PC-9 (cell line): ENCODE results near the gene SSR2. TPM values are rescaled to one million over a fixed set of nuclear protein-coding genes. Genes with fewer than 3 reads are reported as not detected.
A peak's percentile ranks its signal among the peaks of the same experiment; 100 is the strongest.

Experiments
- BruUV-seq: library from RNA; stranded (reverse); fragments of 400-500 nt; replicated peaks from 2 replicates; lab custom pipeline; 2021; lab: Mats Ljungman, UMichigan
- CTCF ChIA-PET: fragments of 300-600 bp; sonication (Branson Sonifier 250); formaldehyde crosslinking; loops from one replicate; lab custom pipeline; 2022; ENCODE audit warnings: antibody characterized with exemption; lab: Charles Lee
- POLR2A ChIA-PET: fragments of 300-600 bp; sonication (Branson Sonifier 250); formaldehyde crosslinking; loops from one replicate; lab custom pipeline; 2022; ENCODE audit warnings: antibody characterized with exemption; ENCODE audit not compliant: unreplicated experiment; lab: Charles Lee
- DNase-seq, 2 experiments: peaks; one replicate each; pipeline versions ENCODE4 v3.0.0 to v3.0.0-alpha.2; 2015 to 2022; ENCODE audit warnings: mixed read lengths in 1 of 2
- H2AFZ ChIP-seq: fragments of 200-600 bp; sonication (generic); 2 replicates; pipeline ENCODE4 v1.8.1; 2017; ENCODE audit warnings: antibody characterized with exemption
- H3F3A ChIP-seq: fragments of 200-600 bp; sonication (generic); 2 replicates; pipeline ENCODE4 v1.8.1; 2017; ENCODE audit warnings: antibody characterized with exemption, mild to moderate bottlenecking, low read depth; ENCODE audit not compliant: insufficient read depth
- H3K27ac ChIP-seq: fragments of 200-600 bp; sonication (generic); 2 replicates; pipeline ENCODE4 v1.6.1; 2016; ENCODE audit warnings: mixed run types
- H3K27me3 ChIP-seq: fragments of 200-600 bp; sonication (generic); 2 replicates; pipeline ENCODE4 v1.6.1; 2016; ENCODE audit warnings: low read depth, mixed run types; ENCODE audit not compliant: insufficient read depth
- H3K36me3 ChIP-seq: fragments of 200-600 bp; sonication (generic); 2 replicates; pipeline ENCODE4 v1.6.1; 2016; ENCODE audit warnings: low read depth, mixed run types
- H3K4me1 ChIP-seq: fragments of 200-600 bp; sonication (generic); replicated peaks from 2 replicates; pipeline ENCODE4 v1.6.1; 2016; ENCODE audit warnings: mixed run types; ENCODE audit not compliant: insufficient read depth
- H3K4me2 ChIP-seq: fragments of 200-600 bp; sonication (generic); 2 replicates; pipeline ENCODE4 v1.6.1; 2017; ENCODE audit warnings: mixed run types
- H3K4me3 ChIP-seq: fragments of 200-600 bp; sonication (generic); 2 replicates; pipeline ENCODE4 v1.6.1; 2016; ENCODE audit warnings: mixed run types
- H3K79me2 ChIP-seq: fragments of 200-600 bp; sonication (generic); 2 replicates; pipeline ENCODE4 v1.6.1; 2017; ENCODE audit warnings: low read depth, mixed run types
- H3K9me2 ChIP-seq: fragments of 200-600 bp; sonication (generic); 2 replicates; pipeline ENCODE4 v1.8.1; 2017; ENCODE audit warnings: mild to moderate bottlenecking; ENCODE audit not compliant: insufficient read depth
- H3K9me3 ChIP-seq: fragments of 200-600 bp; sonication (generic); 2 replicates; pipeline ENCODE4 v1.8.1; 2016; ENCODE audit warnings: low read depth; ENCODE audit not compliant: insufficient read depth
- H4K20me1 ChIP-seq: fragments of 200-600 bp; sonication (generic); 2 replicates; pipeline ENCODE4 v1.8.1; 2017; ENCODE audit not compliant: insufficient read depth
- EZH2 ChIP-seq: fragments of 200-600 bp; sonication (generic); IDR thresholded peaks from 2 replicates; pipeline ENCODE4 v1.8.0; 2017; ENCODE audit warnings: antibody characterized with exemption, low read depth
- intact Hi-C: fragments of 100-400 bp; cut with micrococcal nuclease; formaldehyde crosslinking; loops from one replicate; pipeline ENCODE4 v1.10.0; 2022; ENCODE audit not compliant: unreplicated experiment
- total RNA-seq: library from RNA; stranded (reverse); gene quantifications from 2 replicates; pipeline ENCODE4 v1.2.3, GENCODE V29; 2021
- TF ChIP-seq, protein P1 (sequence below): fragments of 200-600 bp; sonication (generic); conservative IDR thresholded peaks from 2 replicates; pipeline ENCODE4 v1.6.1; 2017; ENCODE audit warnings: mixed run types, antibody characterized with exemption, mild to moderate bottlenecking, moderate library complexity

SSR2 gene
- total RNA-seq, 1 experiment from 2014 or later, result 196 TPM

DNA sequence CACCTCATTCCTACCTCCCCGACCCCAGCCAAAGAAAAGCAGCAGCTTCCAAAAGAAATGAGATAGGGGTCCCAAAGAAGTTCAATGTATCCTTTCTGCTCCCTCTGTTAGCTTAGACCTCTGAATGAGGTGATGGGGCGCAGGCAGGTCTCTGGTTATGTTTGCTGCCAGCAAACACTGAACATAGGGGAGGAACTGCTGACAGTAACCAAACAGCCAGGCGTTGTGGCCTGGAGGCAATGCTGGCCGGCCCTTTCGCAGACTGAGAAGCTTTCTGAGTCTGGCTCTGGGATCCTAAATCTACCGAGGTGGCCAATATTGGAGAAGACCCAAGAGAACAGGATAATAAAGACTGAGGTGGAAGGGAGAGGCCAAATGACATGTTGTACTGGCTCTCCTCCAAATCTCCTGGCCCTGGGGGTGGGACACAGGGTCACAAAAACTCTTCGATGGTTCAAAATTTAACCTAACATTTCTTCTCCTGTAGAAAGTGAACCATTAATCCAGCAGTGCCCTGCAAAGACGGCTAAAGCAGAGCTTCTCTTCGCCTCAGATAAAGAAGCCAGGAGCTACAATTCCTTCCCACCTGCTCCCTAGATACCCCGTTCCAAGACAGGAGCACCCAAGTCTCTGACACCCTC lies 19.6 kb downstream of the SSR2 start:
- Histone ChIP-seq H3K4me3 (no peak overlapping the region; the same call in 1 of the 2 replicates), H3K36me3 (no peaks in the 10 kb centered on the region), H2AFZ (peak overlapping the region; percentile 20; the same call in 1 of the 2 replicates), H3K9me2 (no peaks in the 10 kb centered on the region), H3K9me3 (no peaks in the 10 kb centered on the region), H3K27me3 (no peaks in the 10 kb centered on the region), H3K4me2 (peak overlapping the region; percentile 74), H3K79me2 (no peaks in the 10 kb centered on the region; the same call in 1 of the 2 replicates), H3F3A (peaks cover 35% of the 10 kb centered on the region), H3K27ac (peak overlapping the region; percentile 81), H4K20me1 (no peaks in the 10 kb centered on the region), H3K4me1 (peaks cover 51% of the 10 kb centered on the region)
- TF ChIP-seq, protein P1, sequence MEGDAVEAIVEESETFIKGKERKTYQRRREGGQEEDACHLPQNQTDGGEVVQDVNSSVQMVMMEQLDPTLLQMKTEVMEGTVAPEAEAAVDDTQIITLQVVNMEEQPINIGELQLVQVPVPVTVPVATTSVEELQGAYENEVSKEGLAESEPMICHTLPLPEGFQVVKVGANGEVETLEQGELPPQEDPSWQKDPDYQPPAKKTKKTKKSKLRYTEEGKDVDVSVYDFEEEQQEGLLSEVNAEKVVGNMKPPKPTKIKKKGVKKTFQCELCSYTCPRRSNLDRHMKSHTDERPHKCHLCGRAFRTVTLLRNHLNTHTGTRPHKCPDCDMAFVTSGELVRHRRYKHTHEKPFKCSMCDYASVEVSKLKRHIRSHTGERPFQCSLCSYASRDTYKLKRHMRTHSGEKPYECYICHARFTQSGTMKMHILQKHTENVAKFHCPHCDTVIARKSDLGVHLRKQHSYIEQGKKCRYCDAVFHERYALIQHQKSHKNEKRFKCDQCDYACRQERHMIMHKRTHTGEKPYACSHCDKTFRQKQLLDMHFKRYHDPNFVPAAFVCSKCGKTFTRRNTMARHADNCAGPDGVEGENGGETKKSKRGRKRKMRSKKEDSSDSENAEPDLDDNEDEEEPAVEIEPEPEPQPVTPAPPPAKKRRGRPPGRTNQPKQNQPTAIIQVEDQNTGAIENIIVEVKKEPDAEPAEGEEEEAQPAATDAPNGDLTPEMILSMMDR, result no peak
- no peak for TF ChIP-seq EZH2
- intact Hi-C loops, result loop anchor here (5.0 kb wide), 3 partner anchors 61 to 226 kb away; partner anchors contain the start of genes KHDC4 and RAB25
- BruUV-seq, result no TSS peak
- DNase-seq, result no peak
- CTCF ChIA-PET, result interaction anchor here (0.5 kb wide), 1 partner anchor 62 kb away, joined by 4 read pairs; no protein-coding TSS in a partner anchor
- POLR2A ChIA-PET, result interaction anchor here (0.6 kb wide), 1 partner anchor 256 kb away, joined by 4 read pairs; no protein-coding TSS in a partner anchor

DNA sequence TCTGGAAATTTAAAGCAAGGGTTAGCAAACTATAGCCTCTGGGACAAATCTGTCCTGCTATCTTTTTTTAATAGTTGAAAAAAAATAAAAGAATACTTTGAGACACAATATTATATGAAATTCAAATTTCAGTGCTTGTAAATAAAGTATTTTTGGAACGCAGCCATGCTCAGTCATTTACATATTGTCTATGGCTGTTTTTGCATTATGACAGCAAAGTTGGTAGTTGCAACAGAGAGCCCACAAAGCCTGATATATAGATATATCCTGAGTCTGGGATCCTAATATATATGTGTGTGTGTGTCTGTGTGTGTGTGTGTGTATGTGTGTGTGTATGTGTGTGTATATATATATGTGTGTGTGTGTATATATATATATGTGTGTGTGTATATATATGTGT lies 20.8 kb downstream of the SSR2 start:
- Histone ChIP-seq H3K4me1 (peaks cover 41% of the 10 kb centered on the region), H3K79me2 (no peaks in the 10 kb centered on the region; the same call in 1 of the 2 replicates), H2AFZ (no peak overlapping the region), H3K27ac (no peak overlapping the region), H3K27me3 (no peaks in the 10 kb centered on the region), H3K36me3 (no peaks in the 10 kb centered on the region), H3K4me2 (no peak overlapping the region), H3K9me3 (no peaks in the 10 kb centered on the region), H4K20me1 (no peaks in the 10 kb centered on the region), H3K4me3 (no peak overlapping the region), H3F3A (peaks cover 23% of the 10 kb centered on the region), H3K9me2 (no peaks in the 10 kb centered on the region)
- no TSS peak for BruUV-seq
- TF ChIP-seq, protein P1, result no peak
- no peak for TF ChIP-seq EZH2
- POLR2A ChIA-PET, result interaction anchor here (0.6 kb wide), 1 partner anchor 220 kb away, joined by 7 read pairs; no protein-coding TSS in a partner anchor
- CTCF ChIA-PET, result no interaction called here
- DNase-seq, result no peak
- intact Hi-C loops, result loop anchor here (5.0 kb wide), 3 partner anchors 62 to 227 kb away; partner anchors contain the start of genes KHDC4 and RAB25

DNA sequence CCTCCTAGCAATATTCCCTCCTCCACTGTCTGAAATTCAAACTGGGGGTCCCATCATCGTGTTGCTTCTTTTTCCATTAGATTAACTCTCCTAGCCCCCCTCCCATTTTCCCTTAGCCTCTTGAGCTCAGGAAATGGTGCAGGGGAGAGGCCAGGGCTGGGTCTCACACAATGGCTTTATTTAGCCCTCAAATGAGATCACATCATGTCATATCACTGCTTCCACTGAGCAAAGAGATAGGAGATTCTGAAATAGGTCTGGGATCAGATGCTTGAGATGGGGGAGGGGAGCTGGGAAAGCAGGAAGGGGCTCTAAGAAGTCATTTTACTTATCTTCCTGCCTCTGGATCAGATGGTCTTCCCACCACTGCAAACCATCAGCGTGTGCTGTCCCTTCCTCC lies 24.6 kb downstream of the SSR2 start:
- TF ChIP-seq, protein P1, result no peak
- TF ChIP-seq EZH2, result no peak
- H2AFZ ChIP-seq, result no peak overlapping the region
- BruUV-seq, result no TSS peak
- H3K4me1 ChIP-seq, result peaks cover 11% of the 10 kb centered on the region
- no peak overlapping the region for H3K4me3 ChIP-seq
- no peak for DNase-seq
- H3K36me3 ChIP-seq, result no peaks in the 10 kb centered on the region
- intact Hi-C loops, result no loop called here
- no peaks in the 10 kb centered on the region; the same call in 1 of the 2 replicates for H3K79me2 ChIP-seq
- ChIA-PET POLR2A (no interaction called here), CTCF (no interaction called here)
- no peaks in the 10 kb centered on the region for H3K9me2 ChIP-seq
- no peak overlapping the region for H3K27ac ChIP-seq
- H4K20me1 ChIP-seq, result no peaks in the 10 kb centered on the region
- H3K4me2 ChIP-seq, result no peak overlapping the region
- H3K9me3 ChIP-seq, result no peaks in the 10 kb centered on the region
- H3K27me3 ChIP-seq, result no peaks in the 10 kb centered on the region
- peaks cover 6% of the 10 kb centered on the region for H3F3A ChIP-seq
